GM12878 (cell line): ENCODE data around the gene SPAG7. TPM values are rescaled to one million over a fixed set of nuclear protein-coding genes. Genes with fewer than 3 reads are reported as not detected.

Experiments used
- ASH2L ChIP-seq: fragments of 300-600, 200-600 bp; sonication (generic); IDR thresholded peaks from 2 replicates; pipeline ENCODE4 v1.6.1; 2017; ENCODE audit warnings: low read depth, mild to moderate bottlenecking, borderline replicate concordance
- BACH1 ChIP-seq: fragments of 450-650 bp; IDR thresholded peaks from 2 replicates; pipeline ENCODE4 v1.6.1; 2017; ENCODE audit warnings: mild to moderate bottlenecking, borderline replicate concordance
- BMI1 ChIP-seq: fragments of 450-650 bp; IDR thresholded peaks from 2 replicates; pipeline ENCODE4 v1.6.1; 2016; ENCODE audit warnings: mild to moderate bottlenecking, moderate library complexity, borderline replicate concordance
- CREB1 ChIP-seq: IDR thresholded peaks from 2 replicates; pipeline ENCODE4 v1.6.1; 2012; ENCODE audit warnings: low read depth, mild to moderate bottlenecking, inconsistent platforms
- DPF2 ChIP-seq: fragments of 450-650 bp; IDR thresholded peaks from 2 replicates; pipeline ENCODE4 v1.6.1; 2017; ENCODE audit warnings: mild to moderate bottlenecking
- EP300 ChIP-seq, 2 experiments: fragments of 150-350 bp in 1 of 2; IDR thresholded peaks; 2 replicates each; pipeline ENCODE4 v1.6.1; 2011 to 2012; ENCODE audit warnings: low read depth in 2 of 2, low read length in 2 of 2, borderline replicate concordance in 1 of 2, improper control_type of control experiment in 1 of 2, inconsistent platforms in 1 of 2; ENCODE audit not compliant: control insufficient read depth in 1 of 2
- HCFC1 ChIP-seq: fragments of 150-350 bp; IDR thresholded peaks from 2 replicates; pipeline ENCODE4 v1.6.1; 2014; ENCODE audit warnings: low read length
- IKZF1 ChIP-seq: fragments of 450-650 bp; conservative IDR thresholded peaks from 2 replicates; pipeline ENCODE4 v1.6.1; 2017; ENCODE audit warnings: antibody characterized with exemption, mild to moderate bottlenecking
- IRF4 ChIP-seq: IDR thresholded peaks from 2 replicates; pipeline ENCODE4 v1.6.1; 2011; ENCODE audit warnings: low read depth, low read length
- LARP7 ChIP-seq: fragments of 450-650 bp; IDR thresholded peaks from 2 replicates; pipeline ENCODE4 v1.6.1; 2017; ENCODE audit warnings: mild to moderate bottlenecking
- MTA2 ChIP-seq: fragments of 450-650 bp; IDR thresholded peaks from 2 replicates; pipeline ENCODE4 v1.6.1; 2016; ENCODE audit warnings: low read depth, mild to moderate bottlenecking, moderate library complexity
- NR2C2 ChIP-seq: IDR thresholded peaks from 2 replicates; pipeline ENCODE4 v1.6.1; 2011; ENCODE audit warnings: borderline replicate concordance, low read depth; ENCODE audit not compliant: control insufficient read depth, insufficient read length
- PML ChIP-seq: IDR thresholded peaks from 2 replicates; pipeline ENCODE4 v1.6.1; 2012; ENCODE audit warnings: low read length, inconsistent platforms
- RELA ChIP-seq: fragments of 450-650 bp; IDR thresholded peaks from 2 replicates; pipeline ENCODE4 v1.8.0; 2014; ENCODE audit warnings: borderline replicate concordance; ENCODE audit not compliant: partially characterized antibody
- RELB ChIP-seq: fragments of 450-650 bp; IDR thresholded peaks from 2 replicates; pipeline ENCODE4 v1.6.1; 2017; ENCODE audit warnings: low read depth, mild to moderate bottlenecking, moderate library complexity
- REST ChIP-seq: IDR thresholded peaks from 2 replicates; pipeline ENCODE4 v1.6.1; 2012; ENCODE audit warnings: mild to moderate bottlenecking, low read depth, low read length
- SMAD1 ChIP-seq: fragments of 450-650 bp; IDR thresholded peaks from 2 replicates; pipeline ENCODE4 v1.6.1; 2018; ENCODE audit warnings: mild to moderate bottlenecking, low read depth; ENCODE audit not compliant: partially characterized antibody
- SP1 ChIP-seq: IDR thresholded peaks from one replicate; pipeline ENCODE4 v1.6.1; 2011; ENCODE audit warnings: low read depth, low read length
- SREBF1 ChIP-seq: IDR thresholded peaks from 2 replicates; pipeline ENCODE4 v1.6.1; 2012; ENCODE audit warnings: mild to moderate bottlenecking, low read length
- TBL1XR1 ChIP-seq: IDR thresholded peaks from 2 replicates; pipeline ENCODE4 v1.6.1; 2012; ENCODE audit warnings: low read depth, low read length, improper control_type of control experiment
- TCF3 ChIP-seq: IDR thresholded peaks from 2 replicates; pipeline ENCODE4 v1.6.1; 2012; ENCODE audit warnings: low read depth, mild to moderate bottlenecking, low read length, borderline replicate concordance; ENCODE audit not compliant: insufficient read depth
- USF1 ChIP-seq: IDR thresholded peaks from 2 replicates; pipeline ENCODE4 v1.6.1; 2011; ENCODE audit warnings: borderline replicate concordance, low read depth, mild to moderate bottlenecking, moderate library complexity, mixed read lengths, low read length; ENCODE audit not compliant: insufficient read depth; ENCODE audit errors: extremely low read length
- polyA plus RNA-seq, 11 experiments: library from polyadenylated mRNA; depleted of rRNA in 4 of 11; unstranded in 6 of 11; stranded (reverse) in 5 of 11; fragments of >200 nt; fragmentation: Nextera tagmentation in 4 of 11; fragmentation: Illumina TruSeq in 1 of 11; extraction: Ambion mirVana in 4 of 11; extraction: Trizol in 1 of 11; gene quantifications; 1 replicate in 1 of 11; 2 replicates in 10 of 11; pipeline versions ENCODE4 v1.2.1 to v1.2.3, GENCODE V29; 2011 to 2016; ENCODE audit warnings: inconsistent platforms in 2 of 11, missing spikeins in 2 of 11, low read depth in 1 of 11
- total RNA-seq, 4 experiments: library from RNA; depleted of rRNA in 3 of 4; stranded (reverse); fragments of >200 nt in 3 of 4; fragmentation: Illumina TruSeq in 1 of 4; extraction: Trizol in 1 of 4; gene quantifications; 2 replicates each; pipeline versions ENCODE4 v1.2.1 to v1.2.3, GENCODE V29; 2013 to 2021

SPAG7 gene
- total and polyA plus RNA-seq, 10 of the 15 experiments (the other 5 are each of a cell fraction or from before 2014, with no cell fraction given), result 7.9 to 146 (median 88.7) TPM

- no peak for TF ChIP-seq REST
- TF ChIP-seq IKZF1, result peak; percentile 65; the same call in 1 of the 2 replicates
- TF ChIP-seq CREB1, result no peak
- TF ChIP-seq RELB, result peak; percentile 96
- peak; percentile 86 for TF ChIP-seq LARP7
- peak; percentile 37 for TF ChIP-seq RELA
- 0 out of 2 replicates have a peak, but pooled peaks have one; percentile 9 for TF ChIP-seq IRF4
- peak; percentile 41; the same call in 1 of the 2 replicates for TF ChIP-seq MTA2
- TF ChIP-seq ASH2L, result no peak
- TF ChIP-seq BMI1, result no peak
- no peak for TF ChIP-seq HCFC1
- TF ChIP-seq TBL1XR1, result 0 out of 2 replicates have a peak, but pooled peaks have one; percentile 35
- TF ChIP-seq DPF2, result no peak; the same call in 1 of the 2 replicates
- no peak for TF ChIP-seq PML
- no peak for TF ChIP-seq SMAD1
- peak in 1 of 2 experiments; percentile 19; a peak in 1 of 4 replicates for TF ChIP-seq EP300 (IDR thresholded peaks at IDR 0.05; ENCODE audit: borderline replicate concordance in 1 of 2, control insufficient read depth in 1 of 2, low read depth in 2 of 2, low read length in 2 of 2)
- no peak for TF ChIP-seq NR2C2
- TF ChIP-seq SP1, result peak; percentile 39
- 0 out of 2 replicates have a peak, but pooled peaks have one; percentile 13 for TF ChIP-seq SREBF1
- peak; percentile 75 for TF ChIP-seq BACH1
- no peak for TF ChIP-seq USF1
- TF ChIP-seq TCF3, result peak; percentile 80
These were observed 19.3 kb downstream of the SPAG7 start, which contains the start of gene PFN1 (continued) for GRCh38 chr17:4948166-4948930.
